Mucosa of rectum (tissue), 2 donors: ENCODE measurements around the gene AP1S1.

Source experiments
- H3K27ac ChIP-seq, 2 donors: one replicate each; pipeline ENCODE4 v1.7.0; 2013; ENCODE audit warnings: inconsistent platforms in 2 of 2, low read depth in 2 of 2, low read length in 2 of 2
- H3K27me3 ChIP-seq, 2 donors: one replicate each; pipeline ENCODE4 v1.7.0; 2013; ENCODE audit warnings: low read length in 2 of 2; ENCODE audit not compliant: control insufficient read depth in 2 of 2, insufficient read depth in 2 of 2
- H3K36me3 ChIP-seq, 2 donors: one replicate each; pipeline ENCODE4 v1.7.0; 2013; ENCODE audit warnings: low read length in 2 of 2; ENCODE audit not compliant: control insufficient read depth in 2 of 2, insufficient read depth in 2 of 2
- H3K4me1 ChIP-seq, 2 donors: one replicate each; pipeline ENCODE4 v1.7.0; 2013; ENCODE audit warnings: low read length in 2 of 2, mild to moderate bottlenecking in 1 of 2; ENCODE audit not compliant: control insufficient read depth in 2 of 2, insufficient read depth in 2 of 2
- H3K4me3 ChIP-seq, 2 donors: one replicate each; pipeline ENCODE4 v1.7.0; 2013; ENCODE audit warnings: low read length in 2 of 2
- H3K9ac ChIP-seq, 2 donors: one replicate each; pipeline ENCODE4 v1.7.0; 2013; ENCODE audit warnings: low read length in 2 of 2, low read depth in 1 of 2, mild to moderate bottlenecking in 1 of 2
- H3K9me3 ChIP-seq, 2 donors: one replicate each; pipeline ENCODE4 v1.7.0; 2013; ENCODE audit warnings: low read length in 2 of 2; ENCODE audit not compliant: control insufficient read depth in 2 of 2
- donor health status: healthy.
- donor health status: Normal muscosa, but diverticular disease.

The AP1S1 gene

DNA sequence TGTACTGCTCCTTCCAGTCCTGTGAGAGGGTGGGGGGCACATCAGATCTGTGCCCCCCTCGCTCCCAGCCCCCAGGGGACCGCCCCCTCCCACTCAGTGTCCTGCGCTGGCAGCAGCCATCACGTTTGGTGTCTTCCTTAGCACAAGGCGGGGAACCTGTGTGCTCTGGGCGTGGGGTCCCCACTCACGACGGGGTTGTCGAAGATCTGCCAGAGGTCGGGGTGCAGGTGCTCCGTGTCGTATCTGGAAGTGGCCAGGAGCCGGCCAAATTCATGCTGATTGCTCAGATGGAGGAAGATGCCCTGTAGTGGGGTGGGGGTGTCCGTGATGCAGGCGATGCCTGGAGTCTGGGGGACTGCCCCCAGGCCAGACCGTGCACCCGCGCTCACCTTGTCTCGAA is 55.9 kb downstream of the AP1S1 start:
- Histone ChIP-seq H3K4me3 (no peak overlapping the region), H3K4me1 (peaks cover 0 to 3% of the 10 kb centered on the region in 2 donors), H3K27me3 (no peaks in the 10 kb centered on the region), H3K9ac (no peak overlapping the region), H3K9me3 (no peaks in the 10 kb centered on the region), H3K27ac (no peak overlapping the region), H3K36me3 (peaks cover 31 to 41% of the 10 kb centered on the region in 2 donors)
